ENCODE results near the gene KDM3B. TPM values are rescaled to one million over a fixed set of nuclear protein-coding genes. Genes with fewer than 3 reads are reported as not detected.

Gene KDM3B
- total and polyA plus RNA-seq, 2 of the 8 experiments (the other 6 are each of a cell fraction or from before 2014, with no cell fraction given): 27.1 to 78.1 TPM

- TF ChIP-seq SP4 (IDR thresholded peaks at IDR 0.05; ENCODE audit: low read length) (0 out of 2 replicates have a peak, but pooled peaks have one; percentile 34), ATF3 (IDR thresholded peaks at IDR 0.05; ENCODE audit: insufficient read depth, low read depth, low read length) (no peak), ATF2 (IDR thresholded peaks at IDR 0.05; ENCODE audit: low read length) (no peak), CBX8 (IDR thresholded peaks at IDR 0.05; ENCODE audit: borderline replicate concordance, low read depth, low read length) (no peak), BACH1 (IDR thresholded peaks at IDR 0.05; ENCODE audit: low read length) (peak; percentile 22; the same call in 1 of the 2 replicates), TCF12 (IDR thresholded peaks at IDR 0.05; ENCODE audit: low read depth, low read length) (no peak), POLR2A (IDR thresholded peaks at IDR 0.05; ENCODE audit: control extremely low read depth in 1 of 2, low read depth in 2 of 2, low read length in 2 of 2) (peak; percentile 66 to 98), SUZ12 (IDR thresholded peaks at IDR 0.05; ENCODE audit: low read length) (no peak)
These were observed 20.8 kb upstream of the KDM3B start, which contains the start of gene CDC25C (continued) for GRCh38 chr5:138331449-138332368.

All from H1 (cell line).